HG02763 (cell line): ENCODE measurements around the gene ZNF792.
"Not testable (repeated sequence)": the region's sequence is repeated elsewhere in the genome, so short reads cannot be mapped to it uniquely, and the experiment has no call there.

ENCODE experiments used
- ATAC-seq: cut with Tn5 transposase; IDR thresholded peaks from one replicate; pipeline ENCODE4 v1.9.1; 2021; ENCODE audit warnings: mild to moderate bottlenecking, moderate library complexity; ENCODE audit not compliant: unreplicated experiment

ZNF792 gene

GRCh38 chr19:34972163-34972705, 8.2 kb upstream of the ZNF792 start:
- no peak for ATAC-seq

- not testable (repeated sequence) for ATAC-seq
These were observed 6.3 kb upstream of the ZNF792 start for GRCh38 chr19:34970185-34970780.

DNA sequence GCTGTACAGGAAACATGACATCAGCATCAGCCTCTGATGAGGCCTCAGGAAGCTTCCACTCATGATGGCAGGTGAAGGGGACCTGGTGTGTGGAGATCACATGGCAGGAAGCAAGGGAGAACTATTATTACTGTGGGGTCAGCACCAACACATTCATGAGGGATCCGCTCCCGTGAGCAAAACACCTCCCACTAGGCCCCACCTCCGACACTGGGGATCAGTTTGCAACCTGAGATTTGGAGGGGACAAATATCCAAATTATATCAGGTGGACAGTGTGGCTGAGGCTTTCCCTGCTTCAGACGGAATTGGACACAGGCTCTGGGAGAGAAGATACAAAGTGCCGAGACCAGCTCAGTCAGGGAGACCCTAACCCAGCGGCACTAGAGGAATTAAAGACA, 5.7 kb upstream of the ZNF792 start:
- no peak for ATAC-seq

DNA sequence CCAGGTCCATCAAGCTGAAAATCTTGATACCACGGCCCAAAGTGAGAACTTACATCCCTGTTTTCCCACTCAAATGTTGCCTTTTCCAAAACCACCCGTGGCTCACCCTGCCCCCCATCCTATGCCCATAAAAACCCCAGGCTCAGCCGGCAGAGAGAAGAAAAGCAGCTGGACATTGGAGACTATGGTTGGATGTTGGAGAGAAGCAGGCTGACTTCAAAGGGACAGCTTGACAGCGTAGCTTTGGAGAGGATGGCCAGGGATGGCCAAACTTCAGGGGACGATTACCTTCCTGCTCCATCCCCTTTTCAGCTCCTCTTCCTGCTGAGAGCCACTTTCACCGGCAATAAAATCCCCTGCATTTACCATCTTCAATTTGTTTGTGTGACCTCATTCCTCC, 3.5 kb upstream of the ZNF792 start:
- no peak for ATAC-seq

- not testable (repeated sequence) for ATAC-seq
These were observed 1.5 kb upstream of the ZNF792 start for GRCh38 chr19:34965505-34965904.

- no peak for ATAC-seq
These were observed 569 bp upstream of the ZNF792 start for GRCh38 chr19:34964598-34964997.

GRCh38 chr19:34962687-34963572, 1.1 kb downstream of the ZNF792 start:
- no peak for ATAC-seq

GRCh38 chr19:34961775-34962686, 2.0 kb downstream of the ZNF792 start:
- ATAC-seq = no peak

- no peak for ATAC-seq
These were observed 2.9 kb downstream of the ZNF792 start for GRCh38 chr19:34960940-34961679.

- no peak for ATAC-seq
These were observed 3.8 kb downstream of the ZNF792 start for GRCh38 chr19:34960103-34960805.

DNA sequence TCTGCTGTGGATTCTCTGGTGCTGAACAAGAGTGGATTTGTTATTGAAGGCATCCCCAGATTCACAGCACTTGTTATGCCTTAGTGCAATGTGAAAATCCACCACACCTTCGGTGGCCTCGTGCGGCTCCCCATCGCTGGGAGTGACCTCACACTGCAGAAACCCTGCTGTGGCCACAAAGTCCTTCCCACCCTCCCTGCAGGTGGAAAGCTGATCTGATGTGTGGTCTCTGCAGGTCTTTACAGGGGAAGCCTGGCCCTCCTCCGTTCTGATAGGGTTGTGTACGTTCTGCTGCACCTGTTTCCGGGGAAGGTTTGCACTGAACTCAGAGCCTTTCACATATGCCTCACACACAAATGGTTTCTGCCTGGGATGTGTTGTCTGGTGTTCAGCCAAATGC, 5.0 kb downstream of the ZNF792 start:
- ATAC-seq = no peak

DNA sequence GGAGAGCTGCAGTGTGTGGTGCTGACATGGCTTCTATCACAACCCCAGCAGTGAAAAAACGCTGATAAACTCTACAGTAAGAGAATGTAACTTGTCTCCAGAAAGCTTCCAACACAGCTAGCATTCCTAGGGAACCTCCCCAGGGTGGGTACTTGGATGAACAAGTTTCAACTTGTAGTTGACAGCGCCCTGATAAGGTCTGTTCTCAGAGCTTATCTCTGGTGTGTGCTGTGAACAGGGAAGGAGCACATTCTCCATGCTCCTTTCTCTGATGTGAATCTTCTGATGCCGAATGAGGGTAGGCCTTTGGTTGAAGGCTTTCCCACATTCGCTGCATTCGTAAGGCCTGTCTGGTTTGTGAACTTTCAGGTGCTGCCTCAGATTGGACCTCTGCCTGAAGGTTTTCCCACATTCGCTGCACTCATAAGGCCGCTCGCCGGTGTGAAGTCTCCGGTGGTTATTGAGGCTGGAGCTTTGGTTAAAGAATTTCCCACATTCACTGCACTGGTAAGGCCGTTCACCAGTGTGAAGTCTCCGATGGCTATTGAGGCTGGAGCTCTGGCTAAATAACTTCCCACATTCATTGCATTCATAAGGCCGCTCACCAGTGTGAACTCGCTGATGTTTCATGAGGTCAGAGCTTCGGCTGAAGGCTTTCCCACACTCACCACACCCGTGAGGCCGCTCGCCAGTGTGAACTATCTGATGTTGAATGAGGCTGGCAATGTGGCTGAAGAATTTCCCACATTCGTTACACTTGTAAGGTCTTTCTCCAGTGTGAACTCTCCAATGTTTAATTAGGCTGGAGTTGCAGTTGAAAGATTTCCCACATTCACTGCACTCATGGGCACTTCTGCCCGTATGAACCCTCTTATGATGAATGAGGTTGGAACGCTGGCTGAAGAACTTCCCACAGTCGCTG, 5.9 kb downstream of the ZNF792 start:
- ATAC-seq = no peak

GRCh38 chr19:34953092-34953491, 10.9 kb downstream of the ZNF792 start:
- no peak for ATAC-seq

- ATAC-seq = no peak
These were observed 20.0 kb downstream of the ZNF792 start for GRCh38 chr19:34943861-34944573.

DNA sequence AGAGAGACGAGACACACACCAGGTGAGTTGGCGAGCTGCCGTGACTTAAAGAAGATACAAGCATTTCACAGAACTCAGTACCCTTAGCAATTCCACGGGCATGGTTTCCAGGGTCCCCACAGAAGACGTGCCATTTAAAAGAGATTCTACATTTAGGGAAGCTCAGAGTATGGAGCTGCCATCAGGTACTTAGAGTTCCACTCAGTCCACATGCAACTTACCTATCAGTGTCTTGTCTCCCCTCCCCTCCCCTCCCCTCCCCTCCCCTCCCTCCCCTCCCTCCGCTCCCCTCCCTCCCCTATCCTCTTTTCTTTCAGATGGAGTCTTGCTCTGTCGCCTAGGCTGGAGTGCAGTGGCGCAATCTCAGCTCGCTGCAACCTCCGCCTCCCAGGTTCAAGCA, 25.1 kb downstream of the ZNF792 start:
- no peak for ATAC-seq

GRCh38 chr19:34936184-34936583, 27.8 kb downstream of the ZNF792 start:
- ATAC-seq = no peak

DNA sequence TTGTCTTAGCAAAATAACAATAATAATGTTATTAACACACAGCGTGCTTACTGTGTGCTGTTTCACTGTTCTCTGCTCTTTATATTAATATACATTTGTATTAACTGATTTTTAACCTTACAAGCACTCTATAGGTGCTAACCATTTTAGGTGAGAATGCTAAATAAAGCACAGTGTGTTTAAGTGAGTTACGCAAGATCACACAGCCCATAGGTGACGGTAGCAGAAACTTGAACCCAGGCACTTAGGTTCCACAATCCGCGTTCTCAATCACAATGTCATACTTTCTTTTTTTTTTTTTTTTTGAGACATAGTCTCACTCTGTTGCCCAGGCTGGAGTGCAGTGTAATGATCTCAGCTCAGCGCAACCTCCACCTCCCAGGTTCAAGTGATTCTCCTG, 31.5 kb downstream of the ZNF792 start:
- ATAC-seq = no peak
